Measurements from ENCODE around the gene TRA2A.
"Not testable (repeated sequence)": the region's sequence is repeated elsewhere in the genome, so short reads cannot be mapped to it uniquely, and the experiment has no call there.

TRA2A gene

DNA sequence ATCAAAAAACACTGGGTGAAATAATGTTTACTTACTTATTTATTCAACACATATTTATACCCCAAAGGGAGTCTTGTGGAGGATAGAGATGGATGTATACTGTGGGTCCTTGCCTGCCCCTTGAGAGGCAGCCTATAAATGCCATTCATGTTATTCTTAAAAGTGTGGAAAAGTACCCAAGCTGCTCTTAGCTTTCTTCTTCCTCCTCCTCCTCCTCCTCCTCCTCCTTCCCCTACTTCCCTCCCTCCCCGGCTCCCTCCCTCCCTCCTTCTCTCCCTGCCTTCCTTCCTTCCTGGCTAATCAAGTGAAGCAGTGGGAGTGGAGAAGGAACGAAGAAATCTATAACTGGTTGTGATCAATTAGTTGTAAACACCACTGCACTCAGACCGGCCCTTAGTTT, 40.3 kb downstream of the TRA2A start:
- DNase-seq: no peak

DNA sequence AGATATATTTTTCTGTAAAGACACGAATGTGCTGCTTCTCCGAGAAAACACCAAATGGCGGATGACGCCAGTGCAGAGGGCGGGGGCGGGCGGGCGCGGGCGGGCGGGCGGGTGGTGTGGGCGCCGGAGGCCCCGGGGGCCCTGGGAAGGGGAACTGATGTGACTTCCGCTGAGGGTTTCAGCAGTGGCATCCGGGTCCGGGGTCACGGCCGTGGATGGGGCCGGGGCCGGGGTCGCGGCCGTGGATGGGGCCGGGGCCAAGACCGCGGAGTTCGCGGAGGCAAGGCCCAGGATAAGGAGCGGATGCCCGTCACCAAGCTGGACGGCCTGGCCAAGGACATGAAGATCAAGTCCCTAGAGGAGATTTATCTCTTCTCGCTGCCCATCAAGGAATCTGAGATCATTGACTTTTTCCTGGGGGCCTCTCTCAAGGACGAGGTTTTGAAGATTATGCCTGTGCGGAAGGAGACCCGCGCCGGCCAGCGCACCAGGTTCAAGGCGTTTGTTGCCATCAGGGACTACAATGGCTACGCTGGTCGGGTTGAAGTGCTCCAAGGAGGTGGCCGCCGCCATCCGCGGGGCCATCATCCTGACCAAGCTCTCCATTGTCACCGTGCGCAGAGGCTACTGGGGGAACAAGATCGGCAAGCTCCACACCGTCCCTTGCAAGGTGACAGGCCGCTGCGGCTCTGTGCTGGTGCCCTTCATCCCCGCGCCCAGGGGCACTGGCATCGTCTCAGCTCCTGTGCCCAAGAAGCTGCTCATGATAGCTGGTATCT, 41.2 kb downstream of the TRA2A start:
- peak; percentile 50 for DNase-seq

DNA sequence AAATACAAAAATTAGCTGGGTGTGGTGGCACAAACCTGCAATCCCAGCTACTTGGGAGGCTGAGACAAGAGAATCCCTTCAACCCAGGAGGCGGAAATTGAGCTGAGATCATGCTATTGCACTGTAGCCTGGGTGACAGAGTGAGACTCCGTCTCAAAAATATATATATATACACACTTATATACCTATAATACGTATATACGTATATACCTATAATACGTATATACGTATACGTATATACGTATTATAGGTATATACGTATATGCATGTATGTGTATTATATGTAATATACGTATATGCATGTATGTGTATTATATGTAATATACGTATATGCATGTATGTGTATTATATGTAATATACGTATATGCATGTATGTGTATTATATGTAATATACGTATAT, 43.1 kb downstream of the TRA2A start:
- not testable (repeated sequence) for DNase-seq

DNA sequence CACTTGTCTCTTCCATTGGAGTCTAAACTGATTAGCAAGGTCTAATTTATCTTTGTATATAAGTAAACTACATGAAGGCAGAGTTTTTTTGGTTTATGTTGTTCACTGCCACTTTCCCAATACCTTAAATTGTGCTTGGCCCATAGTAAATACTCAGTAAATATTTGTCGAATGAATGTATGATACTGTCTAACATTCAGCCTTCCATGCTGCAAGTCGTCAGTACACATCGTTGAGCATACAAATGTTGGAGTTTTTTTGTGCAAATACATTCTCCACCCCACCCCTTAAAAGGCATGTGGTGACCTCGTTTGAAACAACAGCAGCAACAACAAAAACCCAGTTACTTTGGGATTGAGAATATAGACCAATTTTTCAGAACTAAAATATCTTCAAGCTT, 44.1 kb downstream of the TRA2A start:
- DNase-seq: no peak

DNA sequence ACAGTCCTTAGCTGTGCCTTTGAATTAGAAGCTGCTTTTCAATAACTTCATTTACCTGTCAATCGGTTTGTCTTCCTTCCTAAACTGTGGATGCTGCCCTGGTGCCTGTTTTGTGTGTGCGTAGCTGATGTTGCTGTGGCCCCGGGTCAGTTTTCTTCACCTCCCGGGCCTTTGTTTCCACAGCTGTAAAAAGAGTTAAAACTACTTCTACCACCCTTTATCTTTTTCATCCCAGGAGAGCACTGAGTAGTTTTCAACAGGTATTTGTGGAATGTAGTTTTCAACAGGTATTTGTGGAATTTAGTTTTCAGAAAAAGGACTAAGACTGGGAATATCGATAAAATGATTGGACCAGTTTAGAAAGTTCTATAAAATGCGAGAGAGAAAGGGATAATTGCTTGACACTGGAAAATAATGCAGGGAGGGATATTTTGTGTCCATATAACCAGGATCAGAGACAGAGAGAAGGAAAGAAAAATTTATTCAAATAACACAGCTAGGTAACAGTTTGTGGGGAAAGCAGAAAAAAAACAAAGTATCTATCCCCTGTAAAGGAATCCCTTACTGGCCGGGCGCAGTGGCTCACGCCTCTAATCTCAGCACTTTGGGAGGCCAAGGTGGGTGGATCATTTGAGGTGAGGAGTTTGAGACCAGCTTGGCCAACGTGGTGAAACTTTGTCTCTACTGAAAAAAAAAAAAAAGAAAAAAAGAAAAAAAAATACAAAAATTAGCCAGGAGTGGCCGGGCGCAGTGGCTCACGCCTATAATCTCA, 45.6 kb downstream of the TRA2A start:
- DNase-seq: no peak

DNA sequence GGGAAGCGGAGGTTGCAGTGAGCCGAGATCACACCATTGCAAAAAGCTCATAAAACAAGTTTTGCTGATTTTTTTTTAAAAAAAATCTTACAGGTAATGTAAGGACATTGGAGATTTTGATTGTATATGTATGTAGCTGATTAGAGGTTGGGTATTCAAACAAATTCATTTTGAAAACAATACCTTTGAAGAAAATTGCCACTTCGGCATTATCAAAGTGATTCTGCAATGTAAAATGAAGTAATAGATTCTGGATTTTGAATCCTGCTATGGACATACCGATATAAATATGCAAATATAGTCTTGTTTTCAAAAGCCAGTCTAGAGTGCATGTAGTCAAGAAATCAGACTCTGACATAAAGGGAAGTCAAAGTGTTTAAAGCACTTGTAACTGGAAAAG, 49.1 kb downstream of the TRA2A start:
- DNase-seq: no peak

DNA sequence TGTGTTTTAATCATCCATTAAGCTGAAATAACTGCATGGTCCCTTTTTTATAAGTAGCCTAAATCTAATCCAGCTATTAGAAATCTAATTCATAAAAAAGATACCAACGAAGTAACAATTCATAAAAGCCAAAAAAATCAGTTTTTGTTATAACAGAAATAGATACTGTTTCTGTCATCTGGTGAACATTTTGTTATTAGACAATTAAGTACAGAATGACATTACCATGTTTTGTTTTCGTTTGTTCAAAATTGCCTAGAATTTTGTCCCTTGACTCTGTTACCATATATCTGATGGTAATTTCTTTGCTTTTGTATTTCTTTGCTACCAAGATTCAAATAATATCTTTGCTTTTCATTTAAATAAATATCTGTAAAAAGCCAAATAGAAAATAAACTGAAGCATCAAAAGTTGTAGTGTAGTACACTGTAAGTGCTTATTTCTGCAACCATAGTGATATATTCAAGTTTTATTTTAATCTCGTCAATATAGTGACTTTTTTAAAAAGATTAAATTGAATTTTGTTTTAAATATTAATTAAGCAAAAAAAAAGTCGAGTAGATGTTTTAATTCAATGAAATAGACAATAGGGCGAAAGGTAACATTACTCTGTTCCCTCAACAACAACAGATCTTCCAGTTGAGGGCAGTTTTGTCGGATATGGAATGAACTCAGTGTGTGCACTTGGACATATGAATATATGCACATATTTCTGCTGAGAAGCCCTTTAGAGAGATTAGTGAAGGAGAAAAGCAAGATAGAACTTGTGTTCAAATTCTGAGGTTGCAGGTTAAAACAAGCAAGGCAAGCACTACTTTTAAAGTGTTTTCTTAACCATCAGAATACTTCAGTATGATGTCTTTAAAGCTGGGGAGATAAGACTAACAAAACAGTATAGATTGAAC, 53.6 kb downstream of the TRA2A start:
- DNase-seq: no peak

DNA sequence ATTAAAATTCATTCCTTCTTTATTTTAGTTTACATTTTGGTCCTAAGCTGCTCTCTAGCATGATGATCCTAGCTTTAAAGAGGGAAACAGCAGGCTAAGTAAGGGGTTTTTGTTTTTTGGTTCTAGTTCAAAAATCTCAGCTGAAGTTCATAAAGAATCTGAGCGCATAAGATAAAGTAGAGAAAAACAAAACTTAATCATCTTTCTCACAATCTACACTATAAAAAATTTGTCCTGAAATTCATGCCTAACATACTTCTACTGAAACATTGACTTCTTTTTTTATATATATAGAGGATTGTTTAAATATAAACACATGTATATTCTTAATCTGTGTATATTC, 54.7 kb downstream of the TRA2A start:
- no peak for DNase-seq

DNA sequence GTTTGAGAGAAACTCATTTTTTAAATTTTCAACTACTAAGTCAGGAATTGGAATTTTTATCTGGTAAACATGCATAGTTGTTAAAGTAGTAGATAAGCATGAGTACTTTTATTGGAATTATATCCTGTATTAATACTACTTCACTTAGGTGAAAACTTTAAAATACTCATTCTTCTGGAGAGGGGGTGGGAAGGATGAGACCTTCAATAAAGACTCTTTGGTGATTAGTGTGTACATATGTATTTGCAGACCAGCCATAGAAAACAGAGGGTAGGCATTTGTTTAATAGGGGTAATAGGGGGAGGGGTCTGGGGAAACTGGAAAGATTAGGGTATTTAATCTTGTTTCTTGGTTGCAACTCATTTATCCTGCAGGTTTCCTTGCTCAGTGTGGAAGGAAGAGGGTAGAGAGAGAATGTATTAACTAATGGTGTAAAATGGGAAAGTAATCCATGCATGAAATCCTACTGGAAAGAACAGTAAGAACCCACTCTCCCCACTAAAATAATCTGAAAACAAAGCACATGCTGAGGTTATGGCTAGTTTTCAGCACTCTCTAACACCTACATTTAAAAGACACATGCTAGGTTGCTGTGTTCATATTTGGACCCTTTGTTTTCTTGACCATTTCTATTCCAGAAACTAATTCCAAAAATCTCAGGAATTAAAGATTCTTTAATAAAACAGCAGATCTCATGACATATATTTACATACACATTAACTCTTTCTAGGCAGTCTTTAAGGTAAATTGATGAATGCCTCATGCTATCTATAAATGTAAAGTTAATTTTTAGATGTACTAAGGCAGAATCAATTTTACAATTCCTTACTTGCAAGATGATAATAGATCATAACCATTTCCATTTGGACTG, 55.3 kb downstream of the TRA2A start:
- peak; percentile 42 for DNase-seq

DNA sequence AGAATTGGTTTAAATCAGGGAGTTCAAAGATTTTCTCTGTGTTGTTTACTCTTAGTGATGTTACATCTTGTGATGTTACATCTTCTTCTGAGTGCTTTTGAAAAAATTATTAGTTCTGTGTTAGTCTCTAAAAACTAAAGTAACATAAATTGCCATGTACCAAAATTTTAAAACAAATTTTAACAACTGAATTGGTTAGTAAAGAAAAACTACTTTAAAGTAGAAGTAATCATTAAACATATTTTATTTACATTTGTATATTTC, 56.3 kb downstream of the TRA2A start:
- DNase-seq: no peak

DNA sequence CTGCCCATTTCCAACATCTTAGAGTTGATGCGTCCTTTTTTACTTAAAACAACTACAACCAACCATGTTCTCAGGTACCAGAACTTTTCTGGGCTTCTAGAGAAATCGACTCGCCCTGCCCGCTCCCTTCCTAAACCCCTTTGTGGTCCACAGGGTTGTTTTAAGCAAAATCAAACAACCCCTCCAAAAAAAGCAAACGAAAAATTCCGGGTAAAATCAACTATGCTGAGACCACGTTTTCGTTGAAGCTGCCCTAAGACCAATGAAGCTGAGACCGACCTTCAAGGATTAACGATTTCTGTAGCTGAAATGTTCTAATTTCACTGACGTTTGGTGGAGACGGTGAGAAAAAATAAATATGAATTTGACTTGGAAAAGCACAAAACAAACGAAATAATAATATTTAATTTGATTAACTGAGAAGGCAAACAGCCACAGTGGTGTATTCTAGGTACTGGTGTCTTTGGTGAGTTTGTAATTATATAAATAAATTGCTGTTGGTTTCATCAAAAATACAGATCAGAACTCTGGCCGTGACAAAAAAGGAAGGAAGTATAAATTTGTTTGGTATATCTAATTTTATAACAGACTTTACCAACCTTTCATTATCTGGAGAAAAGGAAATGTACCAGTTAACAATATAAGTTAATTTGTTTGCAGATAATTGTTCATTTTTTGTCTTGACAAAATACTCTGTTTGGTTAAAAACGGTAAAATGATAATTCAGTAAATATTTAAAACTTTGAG, 56.8 kb downstream of the TRA2A start:
- DNase-seq: no peak

DNA sequence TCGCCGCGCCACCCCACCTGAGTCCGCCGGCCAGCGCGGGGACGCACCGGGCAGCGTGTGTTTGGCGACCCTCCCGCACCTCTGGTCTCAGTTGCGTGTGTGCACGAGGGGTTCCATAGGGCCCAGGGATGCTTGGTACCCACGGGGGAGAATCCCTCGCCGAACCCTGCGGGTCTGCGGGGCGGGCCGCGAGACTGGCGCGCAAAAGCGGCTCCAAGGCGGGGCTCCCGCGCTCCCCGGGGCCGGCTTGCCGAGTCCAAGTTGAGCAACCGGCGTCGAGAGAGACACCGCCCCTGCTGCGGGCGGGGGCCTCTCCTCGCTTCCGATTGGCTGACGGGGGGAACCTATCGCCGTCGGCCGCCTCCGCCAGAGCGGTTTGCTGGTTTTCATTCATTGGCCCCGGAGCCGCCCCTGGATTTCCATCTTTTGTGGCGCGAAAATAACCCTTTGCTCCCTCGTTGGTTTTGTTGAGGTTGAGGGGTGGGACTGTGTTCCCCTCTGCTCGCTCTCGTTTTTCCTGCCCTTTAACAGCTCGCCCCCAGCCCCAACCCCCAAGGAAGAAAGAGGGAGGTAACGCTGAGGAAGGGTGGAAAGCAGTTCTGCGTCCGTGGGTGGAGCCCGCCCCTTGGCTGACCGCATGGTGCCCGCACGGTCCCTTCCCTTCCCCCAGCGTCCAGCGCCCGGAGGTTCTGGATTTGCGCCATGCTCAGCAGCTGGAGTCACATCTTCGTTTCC, 57.5 kb downstream of the TRA2A start:
- peak; percentile 99 for DNase-seq

DNA sequence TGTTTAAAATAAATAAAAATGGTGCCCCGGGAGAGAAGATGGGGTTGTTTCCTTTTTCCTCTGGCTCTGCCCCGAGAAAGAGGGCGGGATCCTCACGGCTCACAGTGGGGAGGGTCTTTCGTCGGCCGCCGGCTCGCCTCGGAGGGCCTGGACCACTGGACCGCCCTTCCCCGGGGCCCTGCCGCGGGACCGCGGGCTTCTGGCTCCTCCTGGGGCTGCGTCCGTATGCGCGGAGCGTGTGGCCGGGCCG, 58.0 kb downstream of the TRA2A start:
- DNase-seq: peak; percentile 76

DNA sequence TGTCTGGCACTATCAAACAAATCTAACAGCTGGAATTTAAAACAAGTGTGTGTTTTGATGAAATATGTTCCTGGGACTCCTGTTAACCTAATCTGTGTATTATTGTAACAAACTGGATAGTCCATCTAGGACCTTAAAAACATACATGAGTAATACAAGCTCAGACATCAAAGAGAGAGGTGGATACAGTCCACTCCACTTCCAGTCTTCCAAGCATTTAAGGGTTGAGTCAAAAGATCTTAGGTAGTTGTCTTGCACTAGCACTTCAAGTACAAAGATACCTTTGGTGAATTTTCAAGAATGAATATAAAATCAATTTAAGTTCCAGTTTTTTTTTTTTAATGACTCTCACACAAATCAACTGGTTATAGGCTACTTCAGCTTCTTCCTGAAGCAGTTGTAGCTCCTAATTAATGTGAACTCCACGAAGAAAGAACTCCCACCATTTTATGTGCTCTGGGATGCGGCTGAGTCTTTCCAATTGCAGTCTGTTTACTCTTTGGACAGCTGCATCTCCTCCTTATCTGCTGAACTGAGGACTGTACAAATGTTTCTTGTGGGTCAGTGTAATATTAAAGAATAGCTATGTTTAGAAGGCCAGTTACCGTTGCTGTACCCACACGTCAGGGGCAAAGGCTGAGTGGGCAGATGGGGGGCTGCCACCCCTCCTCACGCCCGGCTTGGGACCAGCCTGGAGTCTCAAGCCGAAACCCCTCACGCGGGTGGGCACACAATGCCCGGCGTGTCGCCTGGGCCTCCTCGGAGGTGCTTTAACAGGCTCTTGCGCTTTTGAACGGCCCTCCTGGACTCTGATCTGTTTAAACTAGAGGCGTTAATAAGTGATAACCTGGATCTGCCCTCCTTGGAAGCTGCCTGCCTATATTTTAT, 58.6 kb downstream of the TRA2A start:
- peak; percentile 72 for DNase-seq

DNA sequence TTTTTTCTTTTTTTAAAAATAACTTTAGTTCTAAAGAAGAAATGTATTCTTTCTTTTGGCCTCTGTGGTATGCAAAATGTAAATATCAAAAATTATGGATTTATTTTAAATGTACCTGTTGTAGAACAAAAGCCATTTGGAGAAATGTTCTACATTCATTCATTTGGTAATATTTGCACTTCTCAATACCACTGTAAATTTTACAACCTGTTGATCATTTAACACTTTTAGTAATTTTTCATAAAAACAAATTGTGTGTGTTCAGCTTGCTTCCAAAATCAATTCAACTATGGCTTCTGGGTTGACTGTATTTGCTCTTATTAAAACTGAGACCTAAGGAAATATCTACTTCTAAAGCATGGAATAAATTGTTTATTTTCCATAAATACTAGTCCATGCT, 59.2 kb downstream of the TRA2A start:
- no peak for DNase-seq

DNA sequence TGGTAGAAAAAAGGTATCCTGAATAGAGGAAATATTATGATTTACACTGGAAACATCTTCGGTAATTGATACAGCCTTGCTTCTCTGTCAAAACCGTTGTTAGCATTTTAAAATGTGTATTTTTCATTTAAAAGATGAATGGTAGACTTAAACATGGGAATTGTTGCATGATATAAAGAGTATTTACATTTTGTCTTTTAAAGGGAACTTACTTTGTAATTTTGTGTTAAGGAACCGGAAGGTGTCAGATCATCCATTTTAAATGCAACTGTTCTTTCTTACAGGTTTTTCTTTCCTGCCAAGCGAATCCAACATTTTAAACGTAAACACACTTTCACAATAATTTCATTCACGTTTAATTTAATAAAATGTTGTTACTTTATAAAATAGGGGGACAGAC, 59.7 kb downstream of the TRA2A start:
- peak; percentile 37 for DNase-seq

DNA sequence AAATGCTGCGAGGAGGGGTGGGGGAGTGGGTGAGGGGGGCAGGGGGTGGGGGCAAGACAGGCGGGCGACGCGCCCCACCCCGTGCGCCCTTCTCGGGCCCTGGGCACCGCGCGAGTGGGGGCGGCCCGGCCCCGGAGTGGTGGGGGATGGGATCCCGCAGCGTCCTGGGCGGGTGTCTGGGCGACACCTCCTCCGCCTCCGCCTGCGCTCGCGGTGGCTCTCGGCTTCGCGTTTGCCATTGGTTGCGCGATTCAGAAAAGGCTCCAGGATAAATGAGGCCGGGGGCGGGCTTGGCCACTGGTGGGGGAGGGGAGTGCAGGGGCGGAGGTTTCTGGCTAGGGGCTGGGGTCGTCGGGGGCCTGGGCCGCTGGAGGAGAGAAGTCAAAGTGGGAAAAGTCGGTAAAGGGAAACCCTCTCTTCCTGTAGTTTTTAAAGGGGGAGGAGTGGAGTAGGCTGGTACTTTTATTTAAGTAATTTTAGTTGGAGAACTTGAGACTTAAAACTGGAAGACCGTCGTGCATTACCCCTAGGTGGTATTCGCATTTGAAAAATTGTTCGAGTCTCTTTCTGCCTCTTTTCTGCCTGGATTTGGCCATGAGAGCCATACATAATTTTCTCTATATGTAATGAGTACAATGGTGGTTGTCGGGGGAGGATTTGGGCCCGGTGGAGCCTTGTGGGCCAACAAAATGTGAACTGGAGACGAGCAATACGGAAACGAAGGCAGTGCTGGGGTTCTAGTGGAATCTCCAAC, 60.5 kb downstream of the TRA2A start:
- DNase-seq: peak; percentile 93

DNA sequence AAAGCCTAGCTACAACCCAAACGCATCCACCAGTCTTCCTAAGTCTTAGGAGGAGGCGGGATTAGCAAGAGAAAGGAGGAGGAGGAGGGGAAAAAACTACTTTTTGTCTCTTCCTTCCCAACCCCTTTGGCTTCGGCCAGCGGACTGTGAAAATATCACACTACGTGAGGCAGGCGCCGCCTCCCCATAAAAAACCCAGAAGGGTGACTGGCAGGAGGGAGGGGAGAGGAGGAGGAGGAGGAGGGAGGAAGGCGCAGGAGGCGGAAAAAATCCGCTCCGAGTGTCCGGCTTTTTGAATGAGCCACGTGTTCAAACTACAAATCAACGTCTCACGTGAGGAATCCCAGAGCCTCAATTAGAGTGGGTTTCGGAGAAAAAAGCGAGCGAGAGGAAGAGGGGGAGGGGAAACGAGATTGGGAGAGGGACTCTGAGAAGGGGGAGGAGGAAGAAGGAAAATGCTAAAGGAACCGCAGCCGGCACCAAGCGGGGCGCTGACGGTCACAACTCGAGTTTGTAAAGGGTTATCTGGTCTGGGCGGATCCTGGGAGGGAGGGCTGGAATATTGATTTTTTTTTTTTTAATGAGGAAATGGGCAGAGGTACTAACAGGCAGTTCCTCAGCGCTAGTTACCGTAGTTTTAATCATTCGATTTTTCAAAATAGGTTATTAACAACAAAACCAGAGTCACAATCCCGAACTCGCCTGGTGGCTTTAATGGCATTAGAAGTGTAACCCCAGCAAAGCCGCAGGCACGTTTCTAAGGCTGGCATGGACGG, 61.3 kb downstream of the TRA2A start, which contains the start of gene IGF2BP3:
Gene IGF2BP3, minus strand, starts transcription at position 162 of the 776 bp plus-strand sequence. CDS start 381 bp downstream, outside the sequence.
- DNase-seq: peak; percentile 95

DNA sequence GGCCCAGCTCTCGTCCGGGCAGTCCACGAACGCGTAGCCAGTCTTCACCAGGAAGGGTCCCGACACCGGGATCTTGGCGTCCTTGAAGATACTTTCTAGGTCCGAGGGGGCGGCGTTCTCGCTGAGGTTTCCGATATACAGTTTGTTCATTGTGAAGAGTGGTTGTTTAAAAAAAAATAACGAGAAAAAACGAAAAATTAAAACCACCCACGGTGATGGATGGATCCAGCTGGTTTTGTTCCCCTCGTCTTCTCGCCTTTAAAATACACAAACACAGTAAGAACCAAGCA, 61.9 kb downstream of the TRA2A start:
- DNase-seq: no peak

All from NCI-H1105 treated with DMSO at 0.1 percent for 48 hours (cell line).